GM12873 (cell line): ENCODE measurements around the gene RASAL2.

Source experiments
- TF ChIP-seq, protein P1 (sequence below): IDR thresholded peaks from 2 replicates; pipeline ENCODE4 v1.5.1; 2012; ENCODE audit warnings: low read depth, mild to moderate bottlenecking, moderate library complexity, low read length, control low read depth; ENCODE audit not compliant: insufficient read depth; ENCODE audit errors: missing control alignments

Gene RASAL2

DNA sequence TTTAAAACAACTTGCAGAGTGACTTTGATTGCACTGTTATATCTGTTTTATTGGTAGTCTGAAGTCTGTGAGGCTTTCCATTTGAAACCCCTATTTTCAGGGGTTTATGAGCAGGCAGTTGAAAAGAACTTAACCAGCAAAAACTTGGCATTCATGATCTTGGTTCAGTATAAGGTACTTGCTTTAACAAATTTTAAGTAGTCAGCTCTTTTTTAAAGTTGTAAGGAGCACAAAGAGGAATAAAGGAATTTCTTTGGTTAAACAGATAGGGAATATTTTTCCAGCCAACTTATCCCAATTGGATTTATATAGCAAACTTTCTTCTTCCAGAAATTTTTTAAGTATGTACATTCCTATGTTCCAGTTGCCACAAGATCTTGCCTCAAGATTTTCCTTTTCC lies 138.2 kb downstream of the RASAL2 start:
- TF ChIP-seq, protein P1, sequence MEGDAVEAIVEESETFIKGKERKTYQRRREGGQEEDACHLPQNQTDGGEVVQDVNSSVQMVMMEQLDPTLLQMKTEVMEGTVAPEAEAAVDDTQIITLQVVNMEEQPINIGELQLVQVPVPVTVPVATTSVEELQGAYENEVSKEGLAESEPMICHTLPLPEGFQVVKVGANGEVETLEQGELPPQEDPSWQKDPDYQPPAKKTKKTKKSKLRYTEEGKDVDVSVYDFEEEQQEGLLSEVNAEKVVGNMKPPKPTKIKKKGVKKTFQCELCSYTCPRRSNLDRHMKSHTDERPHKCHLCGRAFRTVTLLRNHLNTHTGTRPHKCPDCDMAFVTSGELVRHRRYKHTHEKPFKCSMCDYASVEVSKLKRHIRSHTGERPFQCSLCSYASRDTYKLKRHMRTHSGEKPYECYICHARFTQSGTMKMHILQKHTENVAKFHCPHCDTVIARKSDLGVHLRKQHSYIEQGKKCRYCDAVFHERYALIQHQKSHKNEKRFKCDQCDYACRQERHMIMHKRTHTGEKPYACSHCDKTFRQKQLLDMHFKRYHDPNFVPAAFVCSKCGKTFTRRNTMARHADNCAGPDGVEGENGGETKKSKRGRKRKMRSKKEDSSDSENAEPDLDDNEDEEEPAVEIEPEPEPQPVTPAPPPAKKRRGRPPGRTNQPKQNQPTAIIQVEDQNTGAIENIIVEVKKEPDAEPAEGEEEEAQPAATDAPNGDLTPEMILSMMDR = no peak

DNA sequence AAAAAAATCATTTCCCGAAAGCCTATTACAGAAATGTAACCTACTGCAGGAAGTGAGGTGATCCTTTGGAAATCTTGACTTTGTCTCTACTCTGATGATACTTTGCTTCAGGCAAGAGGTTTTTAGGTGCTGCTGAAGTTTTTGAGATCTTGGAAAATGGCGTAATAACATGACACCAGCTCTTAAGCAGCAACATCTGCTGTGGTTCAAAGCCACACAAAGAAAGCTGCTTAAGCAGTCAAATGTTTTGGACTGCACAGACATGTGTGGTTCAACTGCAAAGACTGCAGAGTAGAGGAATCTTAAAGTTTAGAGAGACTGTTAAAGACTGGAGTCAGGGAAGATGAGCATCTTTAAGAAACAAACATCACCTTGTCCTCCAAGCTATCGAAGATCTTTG lies 139.0 kb downstream of the RASAL2 start:
- TF ChIP-seq, protein P1 = no peak

DNA sequence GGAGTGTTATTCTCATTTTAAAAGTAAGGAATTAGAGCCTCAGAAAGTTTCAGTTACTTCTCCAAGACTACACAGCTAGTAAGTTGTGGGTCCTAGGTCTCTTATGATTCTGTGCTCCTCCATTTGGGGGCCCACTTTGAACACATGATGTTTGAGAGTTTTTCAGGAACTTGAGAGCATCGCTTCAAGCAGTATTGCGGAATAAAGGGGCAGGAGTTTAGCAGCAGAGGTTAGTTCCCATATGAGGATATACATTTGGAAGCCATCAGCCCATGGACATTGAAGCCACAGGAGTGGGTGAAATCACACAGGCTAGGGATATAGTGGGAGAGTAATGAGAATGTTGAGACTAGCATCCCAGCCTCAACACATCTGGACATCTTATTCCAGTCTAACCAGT lies 143.2 kb downstream of the RASAL2 start:
- TF ChIP-seq, protein P1 = no peak

DNA sequence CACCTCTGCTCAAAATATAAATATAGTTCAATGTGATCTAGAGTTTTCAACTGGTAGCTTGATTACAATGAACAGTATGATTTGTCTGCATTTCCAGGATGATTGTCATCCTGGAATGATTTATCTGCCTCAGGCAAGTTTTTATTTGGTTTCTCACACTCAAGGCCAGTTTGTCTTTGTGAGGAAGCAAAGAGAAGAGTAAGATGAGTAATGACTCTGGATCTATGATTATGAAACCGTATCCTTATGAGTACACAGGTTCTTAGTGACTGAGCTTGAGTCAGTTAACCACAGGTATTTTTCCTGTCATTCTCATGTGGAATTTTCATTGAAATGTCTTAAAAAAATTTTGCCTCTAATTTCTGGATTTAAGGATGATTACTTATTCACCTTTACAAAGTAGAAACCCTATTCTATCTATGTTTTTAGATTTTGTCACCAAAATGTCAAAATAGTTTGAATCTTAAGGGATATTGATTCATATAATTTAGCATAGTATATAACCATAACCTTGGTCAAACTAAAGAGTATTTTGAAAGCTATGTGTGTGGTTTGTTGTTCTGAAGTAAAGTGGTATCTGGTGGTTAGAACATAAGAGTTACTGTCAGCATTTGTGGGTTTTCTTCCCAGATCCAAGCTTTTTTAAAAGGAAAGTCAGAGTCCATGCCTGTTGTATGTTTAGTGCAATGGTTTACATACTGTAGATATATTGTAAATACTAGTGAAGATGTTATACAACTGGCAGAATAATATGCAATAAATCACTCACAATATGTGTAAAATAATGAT lies 145.0 kb downstream of the RASAL2 start:
- TF ChIP-seq, protein P1 = no peak

DNA sequence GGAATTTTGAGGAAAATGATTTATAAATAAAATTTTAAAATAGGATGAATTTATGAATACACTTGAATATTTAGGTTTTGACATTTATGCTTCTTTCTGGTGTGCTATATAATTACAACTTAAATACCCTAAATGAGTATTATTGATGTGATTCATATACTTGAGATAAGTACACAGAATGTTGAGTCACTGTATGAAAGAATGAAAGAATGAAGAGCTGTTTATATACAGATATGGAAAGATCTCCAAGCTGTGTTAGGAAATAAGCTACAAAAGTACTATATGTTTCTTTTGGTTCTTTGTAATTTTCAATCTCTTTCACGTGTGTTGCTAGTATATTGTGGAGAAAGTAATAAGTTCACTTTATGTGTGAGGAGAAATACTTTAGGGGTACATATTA lies 147.2 kb downstream of the RASAL2 start:
- TF ChIP-seq, protein P1 = no peak

DNA sequence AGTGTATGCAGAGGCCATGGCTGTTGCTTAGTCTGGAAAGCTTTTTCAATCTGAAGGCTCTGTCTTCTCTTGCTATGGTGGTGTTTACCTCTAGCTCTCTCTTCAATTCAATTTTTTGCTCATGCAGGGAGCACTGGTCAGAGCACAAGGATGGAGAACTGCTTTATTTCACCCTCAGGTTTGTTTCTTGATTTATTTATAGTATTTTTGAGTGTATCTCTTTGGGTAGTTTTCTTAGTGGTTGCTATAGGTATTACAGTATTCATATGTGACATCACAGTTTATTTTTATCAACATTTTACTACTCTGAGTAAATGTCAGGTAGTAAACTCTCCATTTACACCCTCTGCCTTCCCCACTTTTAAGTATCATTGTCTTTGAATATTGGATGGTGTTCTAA lies 147.9 kb downstream of the RASAL2 start:
- TF ChIP-seq, protein P1 = peak; percentile 2

DNA sequence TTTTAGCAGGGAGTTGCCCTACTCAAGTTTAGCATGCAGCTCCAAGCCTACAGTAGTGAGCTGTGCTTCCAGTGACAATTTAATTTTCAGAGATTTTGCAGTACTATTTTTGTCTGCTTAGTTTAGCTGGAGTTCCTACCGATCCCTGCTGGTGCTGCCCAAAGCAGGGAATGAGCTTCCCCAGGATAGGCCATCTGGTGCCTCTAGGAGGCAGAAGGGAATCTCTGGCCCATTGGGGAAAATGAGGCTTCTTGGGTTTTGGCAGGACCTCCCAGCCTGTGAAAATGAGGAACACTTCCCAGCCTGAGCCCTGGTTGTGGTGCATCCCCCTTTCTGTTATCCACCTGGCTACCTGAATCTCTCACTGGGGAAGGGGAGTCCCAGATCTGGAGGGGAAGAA lies 149.2 kb downstream of the RASAL2 start:
- TF ChIP-seq, protein P1 = no peak
